ENCODE data around the gene SLC25A12. TPM values are rescaled to one million over a fixed set of nuclear protein-coding genes. Genes with fewer than 3 reads are reported as not detected.

SLC25A12 gene
- polyA plus RNA-seq, 1 of the 3 experiments (the other 2 are of a cell fraction), result 13.0 TPM

DNA sequence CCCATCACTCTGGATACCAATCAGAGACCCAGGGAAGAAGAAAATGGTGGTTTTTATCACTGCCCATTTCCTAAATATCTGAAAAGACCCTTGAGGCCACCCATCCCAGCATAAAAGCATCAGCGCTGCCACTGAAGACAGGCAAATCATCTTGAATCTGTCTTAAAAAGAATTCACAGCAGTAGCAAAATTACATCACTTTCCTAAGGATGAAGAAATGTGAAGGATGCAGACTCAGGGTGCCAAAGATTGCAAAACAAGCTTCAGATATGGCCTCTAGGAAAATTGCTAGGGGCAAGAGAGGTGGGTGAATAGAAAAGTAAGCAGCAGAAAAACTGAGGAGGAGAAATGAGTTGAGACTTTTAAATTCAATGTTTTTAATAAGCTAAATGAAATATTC is 70.0 kb downstream of the SLC25A12 start:
- TF ChIP-seq EP300 (IDR thresholded peaks at IDR 0.05; ENCODE audit: borderline replicate concordance in 1 of 2, low read depth in 1 of 2, low read length in 1 of 2), result no peak
- TF ChIP-seq RFX5 (IDR thresholded peaks at IDR 0.05; ENCODE audit: low read length), result no peak
- no peak for TF ChIP-seq GABPA (IDR thresholded peaks at IDR 0.05; ENCODE audit: low read depth)
- TF ChIP-seq FOXJ3 (CRISPR knock-in tag; IDR thresholded peaks at IDR 0.05), result no peak
- TF ChIP-seq, protein P1, sequence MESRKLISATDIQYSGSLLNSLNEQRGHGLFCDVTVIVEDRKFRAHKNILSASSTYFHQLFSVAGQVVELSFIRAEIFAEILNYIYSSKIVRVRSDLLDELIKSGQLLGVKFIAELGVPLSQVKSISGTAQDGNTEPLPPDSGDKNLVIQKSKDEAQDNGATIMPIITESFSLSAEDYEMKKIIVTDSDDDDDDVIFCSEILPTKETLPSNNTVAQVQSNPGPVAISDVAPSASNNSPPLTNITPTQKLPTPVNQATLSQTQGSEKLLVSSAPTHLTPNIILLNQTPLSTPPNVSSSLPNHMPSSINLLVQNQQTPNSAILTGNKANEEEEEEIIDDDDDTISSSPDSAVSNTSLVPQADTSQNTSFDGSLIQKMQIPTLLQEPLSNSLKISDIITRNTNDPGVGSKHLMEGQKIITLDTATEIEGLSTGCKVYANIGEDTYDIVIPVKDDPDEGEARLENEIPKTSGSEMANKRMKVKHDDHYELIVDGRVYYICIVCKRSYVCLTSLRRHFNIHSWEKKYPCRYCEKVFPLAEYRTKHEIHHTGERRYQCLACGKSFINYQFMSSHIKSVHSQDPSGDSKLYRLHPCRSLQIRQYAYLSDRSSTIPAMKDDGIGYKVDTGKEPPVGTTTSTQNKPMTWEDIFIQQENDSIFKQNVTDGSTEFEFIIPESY (IDR thresholded peaks at IDR 0.05; ENCODE audit: borderline replicate concordance, low read depth), result no peak
- TF ChIP-seq, protein P2, sequence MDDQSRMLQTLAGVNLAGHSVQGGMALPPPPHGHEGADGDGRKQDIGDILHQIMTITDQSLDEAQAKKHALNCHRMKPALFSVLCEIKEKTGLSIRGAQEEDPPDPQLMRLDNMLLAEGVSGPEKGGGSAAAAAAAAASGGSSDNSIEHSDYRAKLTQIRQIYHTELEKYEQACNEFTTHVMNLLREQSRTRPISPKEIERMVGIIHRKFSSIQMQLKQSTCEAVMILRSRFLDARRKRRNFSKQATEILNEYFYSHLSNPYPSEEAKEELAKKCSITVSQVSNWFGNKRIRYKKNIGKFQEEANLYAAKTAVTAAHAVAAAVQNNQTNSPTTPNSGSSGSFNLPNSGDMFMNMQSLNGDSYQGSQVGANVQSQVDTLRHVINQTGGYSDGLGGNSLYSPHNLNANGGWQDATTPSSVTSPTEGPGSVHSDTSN (IDR thresholded peaks at IDR 0.05), result no peak
- no peak for TF ChIP-seq TAF1 (IDR thresholded peaks at IDR 0.05; ENCODE audit: borderline replicate concordance, low read depth, low read length)
- TF ChIP-seq TEAD4 (IDR thresholded peaks at IDR 0.05; ENCODE audit: borderline replicate concordance, insufficient read depth), result no peak
- TF ChIP-seq FOSL2 (IDR thresholded peaks at IDR 0.05; ENCODE audit: borderline replicate concordance, low read depth), result no peak
- TF ChIP-seq, protein P3, sequence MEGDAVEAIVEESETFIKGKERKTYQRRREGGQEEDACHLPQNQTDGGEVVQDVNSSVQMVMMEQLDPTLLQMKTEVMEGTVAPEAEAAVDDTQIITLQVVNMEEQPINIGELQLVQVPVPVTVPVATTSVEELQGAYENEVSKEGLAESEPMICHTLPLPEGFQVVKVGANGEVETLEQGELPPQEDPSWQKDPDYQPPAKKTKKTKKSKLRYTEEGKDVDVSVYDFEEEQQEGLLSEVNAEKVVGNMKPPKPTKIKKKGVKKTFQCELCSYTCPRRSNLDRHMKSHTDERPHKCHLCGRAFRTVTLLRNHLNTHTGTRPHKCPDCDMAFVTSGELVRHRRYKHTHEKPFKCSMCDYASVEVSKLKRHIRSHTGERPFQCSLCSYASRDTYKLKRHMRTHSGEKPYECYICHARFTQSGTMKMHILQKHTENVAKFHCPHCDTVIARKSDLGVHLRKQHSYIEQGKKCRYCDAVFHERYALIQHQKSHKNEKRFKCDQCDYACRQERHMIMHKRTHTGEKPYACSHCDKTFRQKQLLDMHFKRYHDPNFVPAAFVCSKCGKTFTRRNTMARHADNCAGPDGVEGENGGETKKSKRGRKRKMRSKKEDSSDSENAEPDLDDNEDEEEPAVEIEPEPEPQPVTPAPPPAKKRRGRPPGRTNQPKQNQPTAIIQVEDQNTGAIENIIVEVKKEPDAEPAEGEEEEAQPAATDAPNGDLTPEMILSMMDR (IDR thresholded peaks at IDR 0.05), result no peak
- no peak for TF ChIP-seq EZH2phosphoT487 (IDR thresholded peaks at IDR 0.05; ENCODE audit: borderline replicate concordance, low read depth)
- TF ChIP-seq JUND (IDR thresholded peaks at IDR 0.05), result no peak
- TF ChIP-seq, protein P4, sequence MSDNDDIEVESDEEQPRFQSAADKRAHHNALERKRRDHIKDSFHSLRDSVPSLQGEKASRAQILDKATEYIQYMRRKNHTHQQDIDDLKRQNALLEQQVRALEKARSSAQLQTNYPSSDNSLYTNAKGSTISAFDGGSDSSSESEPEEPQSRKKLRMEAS (IDR thresholded peaks at IDR 0.05; ENCODE audit: low read depth), result no peak
- no peak for TF ChIP-seq RCOR1 (IDR thresholded peaks at IDR 0.05; ENCODE audit: low read length)
- TF ChIP-seq, protein P5, sequence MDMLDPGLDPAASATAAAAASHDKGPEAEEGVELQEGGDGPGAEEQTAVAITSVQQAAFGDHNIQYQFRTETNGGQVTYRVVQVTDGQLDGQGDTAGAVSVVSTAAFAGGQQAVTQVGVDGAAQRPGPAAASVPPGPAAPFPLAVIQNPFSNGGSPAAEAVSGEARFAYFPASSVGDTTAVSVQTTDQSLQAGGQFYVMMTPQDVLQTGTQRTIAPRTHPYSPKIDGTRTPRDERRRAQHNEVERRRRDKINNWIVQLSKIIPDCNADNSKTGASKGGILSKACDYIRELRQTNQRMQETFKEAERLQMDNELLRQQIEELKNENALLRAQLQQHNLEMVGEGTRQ (IDR thresholded peaks at IDR 0.05; ENCODE audit: borderline replicate concordance, low read depth, low read length), result no peak
- no peak for TF ChIP-seq NRF1 (IDR thresholded peaks at IDR 0.05; ENCODE audit: low read depth, low read length)
- TF ChIP-seq RAD21 (IDR thresholded peaks at IDR 0.05; ENCODE audit: low read length), result no peak
- no peak for TF ChIP-seq SIN3A (IDR thresholded peaks at IDR 0.05; ENCODE audit: borderline replicate concordance, low read depth, low read length)
- Histone ChIP-seq H3K9me3 (no peaks in the 10 kb centered on the region), H3K36me3 (replicated peaks in 1 of 2; ENCODE audit: control insufficient read depth in 1 of 2, insufficient read depth in 2 of 2, low read length in 1 of 2) (peaks cover 10 to 20% of the 10 kb centered on the region in 2 experiments), H3K27ac (ENCODE audit: low read depth in 2 of 2, low read length in 1 of 2) (no peak overlapping the region), H3K4me2 (no peak overlapping the region), H4K20me1 (ENCODE audit: insufficient read depth) (no peaks in the 10 kb centered on the region), H3K4me3 (ENCODE audit: low read depth in 2 of 2, low read length in 1 of 2) (no peak overlapping the region), H3K4me1 (ENCODE audit: control insufficient read depth in 1 of 2, insufficient read depth in 2 of 2, low read depth in 1 of 2, low read length in 1 of 2) (no peaks in the 10 kb centered on the region), H2AFZ (ENCODE audit: low read depth) (no peak overlapping the region), H3K9ac (no peak overlapping the region), H3F3A (replicated peaks; ENCODE audit: insufficient read depth) (peaks cover 5% of the 10 kb centered on the region), H3K79me2 (ENCODE audit: insufficient read depth) (no peaks in the 10 kb centered on the region), H3K9me2 (no peaks in the 10 kb centered on the region), H3K27me3 (ENCODE audit: insufficient read depth) (no peaks in the 10 kb centered on the region)
- no peak for DNase-seq
- POLR2A ChIA-PET, result no interaction called here
- CTCF ChIA-PET, result interaction anchor here (0.7 to 1.9 kb wide), 4 partner anchors 9 to 638 kb away, joined by 3 to 9 read pairs (median 4); no protein-coding TSS in a partner anchor
- 100% methylated on average over 1 of the region's 1 CpG for WGBS (ENCODE audit: low lambda C conversion rate)
